Mesenchymal stem cell (in vitro differentiated cells and primary cell): ENCODE data around the gene GALNT18.

Experiments used
- DNase-seq: peaks from one replicate; pipeline ENCODE4 v3.0.0-alpha.2; 2013
- H2AFZ ChIP-seq: one replicate; pipeline ENCODE4 v1.6.1; 2013; ENCODE audit warnings: low read depth, mild to moderate bottlenecking, control low read depth, inconsistent platforms, low read length, moderate library complexity
- H2AK5ac ChIP-seq: 2 replicates; pipeline ENCODE4 v1.6.1; 2013; ENCODE audit warnings: low read length, moderate library complexity, mild to moderate bottlenecking, inconsistent platforms; ENCODE audit not compliant: severe bottlenecking
- H2BK120ac ChIP-seq: one replicate; pipeline ENCODE4 v1.6.1; 2013; ENCODE audit warnings: low read depth, mild to moderate bottlenecking, inconsistent platforms, low read length, moderate library complexity
- H2BK12ac ChIP-seq, 2 experiments: one replicate each; pipeline ENCODE4 v1.6.1; 2013; ENCODE audit warnings: inconsistent platforms in 2 of 2, low read length in 2 of 2, mild to moderate bottlenecking in 2 of 2, moderate library complexity in 2 of 2, control low read depth in 1 of 2
- H2BK15ac ChIP-seq: one replicate; pipeline ENCODE4 v1.6.1; 2013; ENCODE audit warnings: mild to moderate bottlenecking, low read depth, inconsistent platforms; ENCODE audit not compliant: poor library complexity, severe bottlenecking
- H2BK5ac ChIP-seq: 2 replicates; pipeline ENCODE4 v1.6.1; 2013; ENCODE audit warnings: low read depth, mild to moderate bottlenecking, low read length, control low read depth, inconsistent platforms; ENCODE audit not compliant: poor library complexity, severe bottlenecking
- H3K14ac ChIP-seq, 2 experiments: one replicate each; pipeline ENCODE4 v1.6.1; 2013; ENCODE audit warnings: inconsistent platforms in 2 of 2, low read length in 2 of 2, control low read depth in 1 of 2, mild to moderate bottlenecking in 1 of 2, moderate library complexity in 1 of 2
- H3K18ac ChIP-seq, 2 experiments: one replicate each; pipeline ENCODE4 v1.6.1; 2013; ENCODE audit warnings: inconsistent platforms in 2 of 2, low read length in 2 of 2, control low read depth in 1 of 2, low read depth in 1 of 2, mild to moderate bottlenecking in 1 of 2
- H3K23ac ChIP-seq, 2 experiments: one replicate each; pipeline ENCODE4 v1.6.1; 2013; ENCODE audit warnings: inconsistent platforms in 2 of 2, low read length in 2 of 2, mild to moderate bottlenecking in 2 of 2, moderate library complexity in 2 of 2, control low read depth in 1 of 2
- H3K27ac ChIP-seq: 2 replicates; pipeline ENCODE4 v1.5.1; 2013; ENCODE audit warnings: mild to moderate bottlenecking, moderate library complexity, low read length, control low read depth, inconsistent platforms; ENCODE audit not compliant: poor library complexity, severe bottlenecking
- H3K27me3 ChIP-seq, 2 experiments: 2 replicates each; pipeline versions ENCODE4 v1.6.1 to v1.7.0; 2013; ENCODE audit warnings: low read length in 2 of 2, mild to moderate bottlenecking in 2 of 2, moderate library complexity in 2 of 2, control low read depth in 1 of 2, inconsistent platforms in 1 of 2; ENCODE audit not compliant: control insufficient read depth in 1 of 2, insufficient read depth in 1 of 2
- H3K36me3 ChIP-seq, 2 experiments: 2 replicates each; pipeline versions ENCODE4 v1.6.1 to v1.7.0; 2013; ENCODE audit warnings: low read length in 2 of 2, control low read depth in 1 of 2, inconsistent platforms in 1 of 2, low read depth in 1 of 2, mild to moderate bottlenecking in 1 of 2; ENCODE audit not compliant: insufficient read depth in 2 of 2, control insufficient read depth in 1 of 2
- H3K4ac ChIP-seq, 2 experiments: one replicate each; pipeline ENCODE4 v1.6.1; 2013; ENCODE audit warnings: inconsistent platforms in 2 of 2, low read length in 2 of 2, mild to moderate bottlenecking in 2 of 2, moderate library complexity in 2 of 2, control low read depth in 1 of 2, low read depth in 1 of 2
- H3K4me1 ChIP-seq: 2 replicates; pipeline ENCODE4 v1.6.1; 2013; ENCODE audit warnings: low read depth, low read length, control low read depth; ENCODE audit not compliant: control insufficient read depth, insufficient read depth
- H3K4me2 ChIP-seq: 2 replicates; pipeline ENCODE4 v1.6.1; 2013; ENCODE audit warnings: low read length, mild to moderate bottlenecking, inconsistent platforms; ENCODE audit not compliant: poor library complexity, severe bottlenecking
- H3K4me3 ChIP-seq, 2 experiments: 2 replicates each; pipeline versions ENCODE4 v1.5.1 to v1.7.0; 2013; ENCODE audit warnings: low read length in 2 of 2, mild to moderate bottlenecking in 2 of 2, control low read depth in 1 of 2, low read depth in 1 of 2; ENCODE audit not compliant: insufficient read depth in 1 of 2
- H3K79me1 ChIP-seq: replicated peaks from 2 replicates; pipeline ENCODE4 v1.6.1; 2013; ENCODE audit warnings: mild to moderate bottlenecking, control low read depth, low read length, inconsistent platforms; ENCODE audit not compliant: poor library complexity, severe bottlenecking
- H3K9ac ChIP-seq: 2 replicates; pipeline ENCODE4 v1.7.0; 2013; ENCODE audit warnings: mild to moderate bottlenecking, low read length, moderate library complexity
- H3K9me3 ChIP-seq: 2 replicates; pipeline ENCODE4 v1.7.0; 2013; ENCODE audit warnings: mild to moderate bottlenecking, low read length; ENCODE audit not compliant: control insufficient read depth
- H4K8ac ChIP-seq: one replicate; pipeline ENCODE4 v1.6.1; 2013; ENCODE audit warnings: inconsistent platforms, mild to moderate bottlenecking, low read length, moderate library complexity
- H4K91ac ChIP-seq: one replicate; pipeline ENCODE4 v1.6.1; 2013; ENCODE audit warnings: mild to moderate bottlenecking, low read length, inconsistent platforms
- WGBS: methylation state at CpG from one replicate; pipeline ENCODE4 v1.1.7; 2013; ENCODE audit warnings: mixed read lengths; 5-methylcytosine and 5-hydroxymethylcytosine counted together

GALNT18 gene

DNA sequence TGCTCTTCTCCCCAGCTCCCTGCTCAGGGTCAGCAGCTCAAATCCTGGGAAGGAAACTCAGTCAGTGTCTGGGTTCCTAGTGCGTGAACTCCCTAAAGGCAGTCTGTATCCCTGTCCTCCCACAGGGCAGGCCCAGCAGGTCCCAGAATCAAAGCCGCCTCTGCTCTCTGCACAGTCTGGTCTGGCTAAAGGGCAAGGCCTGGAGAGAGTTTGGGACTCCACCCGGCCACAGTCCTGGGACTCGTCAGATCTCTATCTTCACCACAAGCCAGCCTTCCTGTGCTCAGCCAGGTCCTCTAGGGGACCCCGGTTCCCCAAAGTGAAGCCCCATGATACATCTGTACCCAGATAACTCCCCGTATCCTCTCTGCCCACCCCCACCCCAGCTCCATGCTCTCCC lies 212.6 kb downstream of the GALNT18 start:
- no peaks in the 10 kb centered on the region for H3K79me1 ChIP-seq
- H3K9me3 ChIP-seq, result no peaks in the 10 kb centered on the region
- no peak overlapping the region for H3K4me2 ChIP-seq
- no peak overlapping the region for H2BK120ac ChIP-seq
- no peak overlapping the region for H3K23ac ChIP-seq
- H2AK5ac ChIP-seq, result no peak overlapping the region
- no peak overlapping the region for H3K4ac ChIP-seq
- no peak overlapping the region for H2BK12ac ChIP-seq
- 71% methylated on average over 6 of the region's 6 CpGs for WGBS
- no peak overlapping the region for H2BK5ac ChIP-seq
- H2BK15ac ChIP-seq, result no peak overlapping the region
- no peak overlapping the region for H3K4me3 ChIP-seq
- no peak overlapping the region for H3K9ac ChIP-seq
- peak overlapping the region in 1 of 2 experiments; percentile 6 for H3K14ac ChIP-seq
- H3K27ac ChIP-seq, result no peak overlapping the region
- H3K27me3 ChIP-seq, result peaks cover 0 to 77% of the 10 kb centered on the region in 2 experiments
- H3K18ac ChIP-seq, result no peak overlapping the region
- no peaks in the 10 kb centered on the region for H3K36me3 ChIP-seq
- H4K91ac ChIP-seq, result no peak overlapping the region
- H3K4me1 ChIP-seq, result no peaks in the 10 kb centered on the region
- no peak overlapping the region for H4K8ac ChIP-seq
- no peak for DNase-seq
- H2AFZ ChIP-seq, result no peak overlapping the region

GRCh38 chr11:11408436-11409221 lies 213.2 kb downstream of the GALNT18 start:
- Histone ChIP-seq H3K23ac (no peak overlapping the region), H3K9ac (no peak overlapping the region), H2BK5ac (no peak overlapping the region), H4K91ac (no peak overlapping the region), H3K36me3 (no peaks in the 10 kb centered on the region), H3K9me3 (no peaks in the 10 kb centered on the region), H3K79me1 (no peaks in the 10 kb centered on the region), H3K4me1 (no peaks in the 10 kb centered on the region), H2BK15ac (no peak overlapping the region), H3K27me3 (peaks cover 0 to 78% of the 10 kb centered on the region in 2 experiments), H3K4me3 (no peak overlapping the region), H2AFZ (no peak overlapping the region), H2BK12ac (no peak overlapping the region), H3K4me2 (no peak overlapping the region), H3K4ac (no peak overlapping the region), H3K14ac (peak overlapping the region in 1 of 2 experiments; percentile 6), H3K18ac (no peak overlapping the region), H3K27ac (no peak overlapping the region), H2BK120ac (no peak overlapping the region), H2AK5ac (no peak overlapping the region), H4K8ac (no peak overlapping the region)
- 88% methylated on average over 9 of the region's 11 CpGs for WGBS
- peak; percentile 14 for DNase-seq

DNA sequence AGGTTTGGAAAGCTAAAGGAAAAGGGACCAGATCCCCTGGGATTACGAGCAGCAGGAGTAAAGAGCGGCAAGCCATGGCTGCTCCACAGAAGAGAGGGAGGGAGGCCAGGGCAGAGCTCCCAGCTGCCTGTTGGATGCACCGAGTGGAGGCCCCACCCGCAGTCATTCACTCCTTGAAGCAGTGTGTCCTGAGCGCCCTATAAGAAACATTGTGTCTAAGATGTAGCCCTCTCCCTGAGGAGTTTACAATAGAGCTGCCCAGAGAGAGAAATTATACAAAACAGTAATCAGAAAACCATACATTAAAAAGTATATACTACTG lies 214.1 kb downstream of the GALNT18 start:
- Histone ChIP-seq H3K4ac (no peak overlapping the region), H4K8ac (no peak overlapping the region), H3K36me3 (no peaks in the 10 kb centered on the region), H3K27me3 (peaks cover 0 to 82% of the 10 kb centered on the region in 2 experiments), H3K4me2 (no peak overlapping the region), H3K79me1 (no peaks in the 10 kb centered on the region), H3K14ac (no peak overlapping the region), H2AFZ (no peak overlapping the region), H2BK5ac (no peak overlapping the region), H3K9ac (no peak overlapping the region), H3K18ac (no peak overlapping the region), H3K9me3 (no peaks in the 10 kb centered on the region), H3K27ac (no peak overlapping the region), H2BK12ac (no peak overlapping the region), H2BK15ac (no peak overlapping the region), H4K91ac (no peak overlapping the region), H3K4me3 (no peak overlapping the region), H3K23ac (no peak overlapping the region), H2AK5ac (no peak overlapping the region), H2BK120ac (no peak overlapping the region), H3K4me1 (no peaks in the 10 kb centered on the region)
- 70% methylated on average over 4 of the region's 5 CpGs for WGBS
- no peak for DNase-seq

- Histone ChIP-seq H3K4me1 (no peaks in the 10 kb centered on the region), H2BK12ac (no peak overlapping the region), H3K27me3 (peaks cover 0 to 82% of the 10 kb centered on the region in 2 experiments), H2BK5ac (no peak overlapping the region), H3K4ac (no peak overlapping the region), H4K8ac (no peak overlapping the region), H2AK5ac (no peak overlapping the region), H3K4me2 (no peak overlapping the region), H3K23ac (no peak overlapping the region), H2AFZ (no peak overlapping the region), H2BK120ac (no peak overlapping the region), H4K91ac (no peak overlapping the region), H3K9me3 (no peaks in the 10 kb centered on the region), H3K9ac (no peak overlapping the region), H3K4me3 (no peak overlapping the region), H2BK15ac (no peak overlapping the region), H3K27ac (no peak overlapping the region), H3K14ac (no peak overlapping the region), H3K79me1 (no peaks in the 10 kb centered on the region), H3K36me3 (no peaks in the 10 kb centered on the region), H3K18ac (no peak overlapping the region)
- 30% methylated on average over 9 of the region's 9 CpGs for WGBS
- DNase-seq, result peak; percentile 40
These were observed 214.6 kb downstream of the GALNT18 start for GRCh38 chr11:11407065-11407762.
